ENCODE measurements around the gene KIF1A. TPM values are rescaled to one million over a fixed set of nuclear protein-coding genes. Genes with fewer than 3 reads are reported as not detected.

Gene KIF1A
- total RNA-seq, 2 donors from 2014 or later: 28.8 to 30.1 TPM

DNA sequence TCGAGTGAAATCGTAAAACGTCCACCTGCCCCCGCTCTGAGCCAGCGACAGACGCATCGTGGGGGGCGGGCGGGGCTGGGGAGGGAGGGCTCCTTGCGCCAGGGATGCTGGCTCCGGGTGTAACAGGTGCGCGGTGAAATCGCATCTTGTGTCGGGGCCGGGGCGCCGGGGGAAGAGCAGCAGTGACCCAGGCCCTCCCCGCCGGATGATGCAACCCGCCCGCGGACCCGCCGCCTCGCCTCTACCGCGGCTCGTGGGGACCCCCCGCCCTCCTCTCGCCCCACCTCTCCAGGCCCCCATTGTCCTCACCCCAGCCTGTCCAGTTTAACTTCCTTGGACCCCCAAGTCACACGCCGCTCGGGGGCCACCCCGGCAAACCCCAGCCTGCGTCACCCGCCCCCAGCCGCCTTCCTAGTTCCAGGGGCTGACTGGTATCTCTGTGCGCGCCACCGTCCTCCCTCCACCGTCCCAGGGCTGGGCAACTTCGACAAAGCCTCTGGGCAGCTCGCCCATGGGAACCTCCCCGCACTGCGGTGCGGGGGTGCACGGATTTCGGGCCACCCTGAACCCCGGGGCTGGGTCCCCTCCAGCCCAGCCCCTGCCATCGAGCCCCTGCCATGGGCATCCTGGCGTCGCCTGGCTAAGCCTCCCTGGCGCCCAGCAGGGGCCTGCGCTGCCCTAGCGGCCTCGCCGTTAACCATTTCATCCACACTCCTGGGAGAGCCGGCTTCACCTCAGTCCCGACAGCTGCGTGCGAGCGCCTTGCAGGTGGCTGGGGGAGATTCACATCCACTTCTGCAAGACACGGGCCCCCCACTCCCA is 799 bp upstream of the KIF1A start:
- peak; percentile 65 to 68 for ATAC-seq (replicated peaks in 1 of 2)
- DNase-seq: peak; percentile 56 to 57
- Mint-ChIP-seq H3K27ac (no peak overlapping the region), H3K36me3 (ENCODE audit: insufficient read depth in 2 of 2) (peaks cover 0 to 7% of the 10 kb centered on the region in 2 donors), H3K4me3 (peak overlapping the region; percentile 86 to 88), H3K27me3 (ENCODE audit: low read depth) (peaks cover 48% of the 10 kb centered on the region), H3K9me3 (no peaks in the 10 kb centered on the region), H3K4me1 (ENCODE audit: low read depth) (peaks cover 9% of the 10 kb centered on the region)

DNA sequence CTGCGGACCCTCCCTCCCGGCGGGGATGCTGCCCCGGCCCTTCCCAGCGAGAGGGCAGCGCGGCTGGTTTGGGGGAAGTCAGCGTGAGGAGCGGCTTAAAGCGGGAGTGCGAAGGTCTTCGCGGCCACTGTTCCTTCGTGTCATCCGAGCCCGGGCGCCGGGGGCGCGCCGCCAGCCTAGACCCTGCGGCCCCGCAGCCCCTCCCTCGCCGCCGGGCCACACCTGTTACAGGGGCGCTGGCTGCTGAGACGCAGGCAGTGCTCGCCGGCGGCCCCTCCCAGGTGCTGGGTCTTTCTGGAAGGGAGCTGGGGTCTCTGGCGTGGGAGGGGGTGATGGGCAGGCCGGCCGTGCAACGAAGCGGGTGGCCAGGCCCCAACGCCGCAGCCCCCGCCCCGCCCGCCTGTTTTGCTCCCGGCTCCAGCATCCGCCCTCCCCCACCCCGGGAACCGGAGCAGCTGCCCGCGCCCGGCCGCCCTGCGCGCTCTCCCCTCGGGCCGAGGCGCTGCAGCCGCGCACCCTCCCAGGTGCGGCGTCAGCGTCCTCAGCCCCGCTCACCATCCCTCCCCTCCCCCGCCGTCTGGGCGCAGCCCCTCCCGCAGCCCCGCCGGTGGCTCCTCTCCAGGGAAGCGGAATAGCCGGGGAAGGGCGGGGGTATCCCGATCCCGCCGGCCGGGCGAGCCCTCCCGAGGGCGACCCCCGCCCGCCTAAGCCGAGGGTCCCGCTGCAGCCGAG is 727 bp downstream of the KIF1A start:
- H3K4me1 Mint-ChIP-seq (ENCODE audit: low read depth): peaks cover 9% of the 10 kb centered on the region
- peaks cover 0 to under 1% of the 10 kb centered on the region in 2 donors for H3K9me3 Mint-ChIP-seq
- DNase-seq (peak in 1 of 2 donors; percentile 20), ATAC-seq (replicated peaks in 1 of 2) (no peak)
- H3K4me3 Mint-ChIP-seq: peak overlapping the region; percentile 46 to 62
- H3K36me3 Mint-ChIP-seq (ENCODE audit: insufficient read depth in 2 of 2): peaks cover 0 to 4% of the 10 kb centered on the region in 2 donors
- H3K27ac Mint-ChIP-seq: no peak overlapping the region
- H3K27me3 Mint-ChIP-seq (ENCODE audit: low read depth): peaks cover 33% of the 10 kb centered on the region

DNA sequence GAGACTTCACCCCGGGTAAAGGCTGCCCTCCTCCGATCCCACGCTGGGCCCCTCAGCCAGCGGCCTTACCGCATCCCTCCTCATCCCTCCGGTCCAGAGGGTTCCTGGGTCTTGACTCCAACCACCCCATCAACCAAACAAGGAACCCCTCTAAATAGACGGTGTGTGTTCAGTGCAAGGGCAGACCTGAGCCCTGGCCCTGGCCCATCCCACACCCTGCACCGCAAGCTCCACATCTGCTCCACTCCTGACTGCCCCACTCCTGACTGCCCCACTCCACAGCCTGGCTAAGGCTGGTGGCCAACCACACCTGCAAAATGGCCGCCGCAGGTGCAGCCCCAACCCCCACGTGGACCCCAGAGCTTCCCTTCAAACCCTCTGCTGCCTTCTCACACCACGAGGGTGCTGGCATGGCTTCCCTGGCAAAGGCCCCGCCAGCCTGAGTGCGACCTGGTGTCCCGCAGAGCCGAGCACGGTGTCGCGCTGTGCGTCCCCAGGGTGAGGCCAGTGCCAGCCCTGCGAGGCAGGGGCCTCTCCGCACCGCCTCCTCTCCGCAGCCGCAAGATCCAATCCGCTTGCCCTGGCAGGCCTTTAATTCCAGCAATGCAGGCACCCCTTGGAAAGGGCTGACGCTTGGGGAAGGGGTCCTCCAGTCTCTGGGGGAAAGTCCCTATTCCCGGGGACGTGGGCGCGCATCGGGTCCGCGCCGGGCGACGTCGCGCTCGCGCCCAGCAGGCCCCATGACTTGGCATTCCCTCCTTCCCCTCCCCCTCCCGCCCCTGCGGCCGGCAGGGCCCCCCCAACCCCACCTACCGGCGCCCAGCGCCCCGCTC is 1.5 kb downstream of the KIF1A start:
- Mint-ChIP-seq H3K9me3 (peaks cover 0 to 2% of the 10 kb centered on the region in 2 donors), H3K4me1 (ENCODE audit: low read depth) (peaks cover 9% of the 10 kb centered on the region), H3K36me3 (ENCODE audit: insufficient read depth in 2 of 2) (peaks cover 0 to 6% of the 10 kb centered on the region in 2 donors), H3K27ac (no peak overlapping the region), H3K4me3 (peak overlapping the region; percentile 50 to 72), H3K27me3 (ENCODE audit: low read depth) (peaks cover 25% of the 10 kb centered on the region)
- DNase-seq (no peak), ATAC-seq (replicated peaks in 1 of 2) (no peak)

DNA sequence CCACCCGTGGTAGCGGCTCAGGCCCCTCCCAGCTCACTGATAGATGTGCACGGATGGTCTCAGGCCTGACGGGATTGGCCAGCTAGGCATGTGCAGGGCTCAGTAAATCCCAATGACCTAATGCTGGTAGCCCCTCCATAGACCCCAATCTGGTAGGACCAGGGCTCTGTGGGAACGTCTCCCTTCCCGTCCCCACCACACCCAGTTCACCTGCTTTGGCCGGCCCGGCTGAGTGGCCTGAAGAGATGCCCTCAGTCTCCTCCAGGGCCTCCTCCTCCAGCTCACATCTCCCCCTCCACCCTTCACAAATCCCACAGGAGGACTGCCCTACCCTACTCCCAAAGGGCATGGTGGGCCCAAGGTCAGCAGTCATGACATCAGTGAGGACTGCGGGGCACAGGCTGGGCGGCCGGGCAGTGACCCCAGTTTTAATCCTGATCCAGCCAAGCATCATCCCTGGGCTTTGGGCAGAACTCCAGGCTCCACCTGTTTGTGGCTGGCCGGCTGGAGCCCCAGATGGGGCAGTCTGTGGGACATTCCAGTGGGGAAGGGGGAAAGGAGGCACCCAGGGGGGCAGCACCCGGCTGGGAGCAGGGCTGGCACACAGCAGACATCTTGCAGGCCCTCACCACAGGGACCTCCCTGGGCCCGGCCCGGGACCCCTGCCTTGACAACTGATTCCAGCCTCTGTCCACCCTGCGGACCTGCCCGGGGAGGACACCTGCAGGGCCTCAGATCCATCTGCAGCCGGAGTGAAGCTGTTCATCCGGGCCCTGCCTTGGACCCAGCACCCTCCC is 2.3 kb downstream of the KIF1A start:
- DNase-seq (no peak), ATAC-seq (replicated peaks in 1 of 2) (no peak)
- Mint-ChIP-seq H3K4me1 (ENCODE audit: low read depth) (peaks cover 9% of the 10 kb centered on the region), H3K4me3 (peak overlapping the region in 1 of 2 donors; percentile 72), H3K36me3 (ENCODE audit: insufficient read depth in 2 of 2) (peaks cover 0 to 6% of the 10 kb centered on the region in 2 donors), H3K27ac (no peak overlapping the region), H3K9me3 (peaks cover 0 to 2% of the 10 kb centered on the region in 2 donors), H3K27me3 (ENCODE audit: low read depth) (peaks cover 17% of the 10 kb centered on the region)

DNA sequence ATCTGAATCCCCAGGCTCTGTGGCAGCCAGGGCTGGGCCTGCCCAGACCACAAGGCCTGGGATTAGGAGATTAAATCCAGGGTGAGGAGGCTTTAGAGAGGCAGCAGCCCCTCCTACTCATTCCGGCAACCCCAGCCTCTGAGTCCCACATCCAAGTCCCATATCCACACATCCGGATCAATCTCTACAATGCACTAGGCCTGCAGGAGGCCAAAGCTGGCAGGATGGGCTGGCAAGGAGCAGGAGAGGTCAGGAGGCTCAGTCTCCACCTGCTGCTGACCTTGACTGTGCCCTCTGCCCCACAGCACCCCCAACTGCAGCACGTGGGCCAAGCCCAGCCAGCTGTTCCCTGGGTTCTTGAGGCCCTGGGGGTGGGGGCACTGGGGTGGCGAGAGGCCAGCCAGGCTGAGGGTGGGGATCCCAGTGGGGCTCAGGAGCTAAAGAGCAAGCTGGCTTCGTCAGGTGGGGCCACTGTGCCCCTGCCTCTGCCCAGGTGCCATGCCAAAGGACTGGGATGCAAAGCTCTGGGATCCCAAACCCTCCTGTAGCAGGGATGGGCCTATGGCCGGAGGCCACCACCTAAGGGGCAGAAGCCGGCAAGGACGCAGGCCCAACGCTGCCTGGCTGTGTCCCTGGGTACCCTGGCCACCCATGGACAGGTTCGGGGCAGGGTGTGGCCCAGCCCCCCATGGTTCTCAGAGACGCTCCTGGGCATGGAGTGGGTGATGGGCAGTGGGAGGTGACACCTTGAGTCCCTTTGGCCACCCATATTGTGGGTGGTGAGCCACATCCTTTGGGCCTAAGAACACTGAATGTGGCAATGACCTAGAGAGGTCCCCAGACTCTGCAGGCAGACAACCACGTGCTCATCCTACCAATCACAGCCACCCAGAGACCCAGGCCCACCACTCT is 3.2 kb downstream of the KIF1A start:
- H3K4me3 Mint-ChIP-seq: no peak overlapping the region
- H3K9me3 Mint-ChIP-seq: peaks cover 2 to 3% of the 10 kb centered on the region in 2 donors
- H3K27me3 Mint-ChIP-seq (ENCODE audit: low read depth): peaks cover 8% of the 10 kb centered on the region
- no peak overlapping the region for H3K27ac Mint-ChIP-seq
- peaks cover 7% of the 10 kb centered on the region for H3K4me1 Mint-ChIP-seq (ENCODE audit: low read depth)
- no peak for DNase-seq
- H3K36me3 Mint-ChIP-seq (ENCODE audit: insufficient read depth in 2 of 2): peaks cover 0 to 2% of the 10 kb centered on the region in 2 donors
- ATAC-seq (replicated peaks in 1 of 2): no peak

DNA sequence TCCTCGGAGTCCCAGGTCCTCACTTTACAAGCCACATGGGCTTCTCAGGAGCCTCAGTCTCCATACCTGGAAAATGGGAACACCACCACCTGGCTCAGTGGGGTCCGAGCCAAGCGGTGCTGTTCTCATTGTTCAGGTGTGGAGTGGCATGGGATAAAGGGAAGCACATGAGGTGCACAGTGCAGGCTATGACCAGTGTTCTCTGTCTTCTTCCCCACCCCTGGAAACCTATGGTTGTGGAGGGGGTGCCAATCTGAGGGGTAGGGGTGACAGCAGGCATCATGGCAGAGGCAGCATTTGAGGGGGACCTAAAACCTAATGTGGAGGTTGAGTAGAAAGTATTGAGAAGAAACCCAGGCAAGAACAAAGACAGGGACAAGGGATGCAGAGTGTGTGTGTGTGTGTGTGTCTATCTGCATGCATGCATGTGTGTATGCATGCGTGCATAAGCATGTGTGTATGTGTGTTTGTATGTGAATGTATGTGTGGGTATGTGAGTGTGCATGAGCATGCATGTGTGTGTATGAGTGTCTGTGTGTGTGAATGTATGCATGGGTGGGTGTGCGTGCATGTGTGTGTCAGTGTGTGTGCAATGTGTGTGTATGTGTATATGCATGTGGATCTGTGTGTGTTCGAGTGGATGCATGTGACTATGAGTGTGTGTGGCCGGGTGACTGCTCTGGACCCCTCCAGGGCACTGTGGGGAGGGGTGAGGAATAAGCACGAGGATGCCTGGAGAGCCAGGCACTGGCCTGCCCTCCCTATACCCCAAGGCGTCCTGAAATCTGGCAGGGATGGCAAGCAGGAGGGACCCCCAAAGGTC is 4.0 kb downstream of the KIF1A start:
- ATAC-seq (replicated peaks in 1 of 2) (no peak), DNase-seq (no peak)
- H3K4me1 Mint-ChIP-seq (ENCODE audit: low read depth): no peaks in the 10 kb centered on the region
- no peak overlapping the region for H3K27ac Mint-ChIP-seq
- peaks cover 2 to 3% of the 10 kb centered on the region in 2 donors for H3K9me3 Mint-ChIP-seq
- H3K27me3 Mint-ChIP-seq (ENCODE audit: low read depth): no peaks in the 10 kb centered on the region
- no peak overlapping the region for H3K4me3 Mint-ChIP-seq
- H3K36me3 Mint-ChIP-seq (ENCODE audit: insufficient read depth in 2 of 2): peaks cover 0 to 2% of the 10 kb centered on the region in 2 donors

DNA sequence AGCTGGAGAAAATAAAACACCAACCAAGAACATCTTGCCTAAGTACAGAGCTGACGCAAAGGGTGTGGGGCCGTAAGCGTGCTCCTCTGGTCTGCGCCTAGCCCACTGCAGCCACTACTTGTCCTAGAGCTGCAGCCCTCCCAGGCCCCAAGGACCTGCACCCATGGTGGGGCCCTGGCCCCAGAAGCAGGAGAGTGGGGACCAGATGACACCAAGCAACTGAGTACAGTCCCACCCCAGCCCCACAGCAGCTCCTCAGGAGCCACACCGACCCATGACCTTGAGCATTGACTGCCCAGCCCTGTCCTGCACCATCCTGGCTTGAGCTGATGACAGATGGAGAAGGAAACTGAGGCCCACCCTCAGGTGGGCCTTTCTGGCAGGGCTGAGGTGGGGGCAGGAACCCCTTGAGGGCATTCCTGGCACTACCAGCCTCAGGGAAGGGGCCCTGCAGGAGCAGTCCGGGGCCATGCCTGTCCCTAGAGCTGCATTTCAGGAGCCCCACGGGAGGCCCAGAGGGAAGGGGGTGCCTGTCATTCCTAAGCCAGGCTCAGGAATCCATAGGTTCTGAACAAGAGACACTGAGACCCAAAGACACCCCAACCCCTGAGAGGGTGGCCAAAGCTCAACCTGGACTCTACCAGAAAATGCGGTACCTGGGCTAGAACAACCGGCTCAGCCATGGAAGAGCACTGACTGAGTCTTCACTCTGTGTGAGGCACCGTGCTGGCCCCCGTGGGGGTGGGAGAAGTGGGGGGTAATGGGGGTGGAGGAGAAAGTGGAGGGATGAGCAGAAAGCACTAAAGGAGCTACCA is 4.9 kb downstream of the KIF1A start:
- H3K36me3 Mint-ChIP-seq (ENCODE audit: insufficient read depth in 2 of 2): peaks cover 0 to 2% of the 10 kb centered on the region in 2 donors
- H3K9me3 Mint-ChIP-seq: peaks cover 2 to 3% of the 10 kb centered on the region in 2 donors
- no peak for DNase-seq
- ATAC-seq (replicated peaks in 1 of 2): no peak
- no peaks in the 10 kb centered on the region for H3K27me3 Mint-ChIP-seq (ENCODE audit: low read depth)
- no peak overlapping the region for H3K4me3 Mint-ChIP-seq
- H3K4me1 Mint-ChIP-seq (ENCODE audit: low read depth): no peaks in the 10 kb centered on the region
- H3K27ac Mint-ChIP-seq: no peak overlapping the region

DNA sequence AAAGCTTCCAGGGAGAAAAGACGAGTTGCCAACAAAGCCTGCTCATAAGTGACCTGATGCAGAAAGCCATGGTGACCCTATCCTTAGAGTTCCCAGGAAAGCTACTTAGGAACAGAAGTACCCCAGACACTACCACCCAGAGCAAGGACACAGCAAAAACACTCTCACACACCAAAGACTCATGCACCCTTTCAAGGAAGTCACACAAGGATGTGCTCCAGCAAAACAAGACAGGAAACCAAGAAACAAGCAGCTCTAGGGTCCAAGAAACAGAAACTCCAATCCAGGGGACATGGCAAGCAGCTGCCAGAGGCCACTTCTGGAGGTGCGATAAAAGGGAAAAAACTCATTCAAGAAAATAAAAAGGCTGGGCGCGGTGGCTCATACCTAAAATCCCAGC is 5.7 kb downstream of the KIF1A start:
- H3K4me1 Mint-ChIP-seq (ENCODE audit: low read depth): no peaks in the 10 kb centered on the region
- ATAC-seq (replicated peaks in 1 of 2): no peak
- H3K9me3 Mint-ChIP-seq: peaks cover 2 to 3% of the 10 kb centered on the region in 2 donors
- no peaks in the 10 kb centered on the region for H3K27me3 Mint-ChIP-seq (ENCODE audit: low read depth)
- H3K36me3 Mint-ChIP-seq (ENCODE audit: insufficient read depth in 2 of 2): peaks cover 0 to 2% of the 10 kb centered on the region in 2 donors
- H3K27ac Mint-ChIP-seq: no peak overlapping the region
- no peak for DNase-seq
- H3K4me3 Mint-ChIP-seq: no peak overlapping the region

DNA sequence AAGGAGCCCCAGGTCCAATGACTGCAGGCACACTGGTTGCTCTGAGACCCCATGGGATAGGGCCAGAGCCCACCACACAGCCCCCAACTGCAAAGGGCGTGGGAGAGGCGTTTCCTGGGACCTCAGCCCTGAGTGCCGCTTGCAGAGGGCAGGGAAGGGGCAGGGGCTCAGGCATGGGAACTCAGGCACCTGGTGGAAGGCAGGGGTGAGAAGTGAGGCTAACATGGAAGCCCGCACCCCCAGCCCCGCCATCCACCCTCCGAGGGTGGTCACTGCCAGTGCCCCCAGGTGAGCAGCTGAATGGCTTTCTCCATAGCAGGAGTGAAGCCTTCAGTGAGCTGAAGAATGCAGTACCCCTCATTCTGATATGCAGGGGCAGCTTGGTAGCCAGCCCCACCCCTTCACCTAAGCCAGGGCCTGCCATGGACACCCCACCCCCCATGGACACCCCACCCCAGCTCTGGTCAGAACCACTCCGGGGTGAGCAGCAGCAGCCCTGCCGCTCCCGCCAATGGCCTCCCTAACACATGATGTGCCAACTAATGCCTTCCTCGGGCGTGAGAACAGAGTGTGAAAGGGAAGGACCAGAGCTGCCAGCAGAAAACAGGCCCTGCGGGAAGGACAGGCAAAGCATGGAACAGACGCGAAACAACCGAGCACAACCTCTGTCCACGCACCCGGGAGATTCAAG is 6.6 kb downstream of the KIF1A start:
- no peak overlapping the region for H3K4me3 Mint-ChIP-seq
- no peak overlapping the region for H3K27ac Mint-ChIP-seq
- H3K9me3 Mint-ChIP-seq: peaks cover 2 to 3% of the 10 kb centered on the region in 2 donors
- no peaks in the 10 kb centered on the region for H3K27me3 Mint-ChIP-seq (ENCODE audit: low read depth)
- H3K4me1 Mint-ChIP-seq (ENCODE audit: low read depth): no peaks in the 10 kb centered on the region
- ATAC-seq (replicated peaks in 1 of 2) (no peak), DNase-seq (no peak)
- peaks cover 0 to 2% of the 10 kb centered on the region in 2 donors for H3K36me3 Mint-ChIP-seq (ENCODE audit: insufficient read depth in 2 of 2)

DNA sequence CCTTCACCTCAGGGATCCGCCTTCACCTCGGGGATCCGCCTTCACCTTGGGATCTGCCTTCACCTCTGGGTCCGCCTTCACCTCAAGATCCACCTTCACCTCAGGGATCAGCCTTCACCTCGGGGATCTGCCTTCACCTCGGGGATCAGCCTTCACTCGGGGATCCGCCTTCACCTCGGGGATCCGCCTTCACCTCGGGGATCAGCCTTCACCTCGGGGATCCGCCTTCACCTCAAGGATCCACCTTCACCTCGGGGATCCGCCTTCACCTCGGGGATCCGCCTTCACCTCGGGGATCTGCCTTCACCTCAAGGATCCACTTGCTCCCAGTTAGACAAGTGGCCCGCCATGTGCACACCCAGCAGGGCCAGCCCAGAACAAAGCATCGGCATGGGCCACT is 7.3 kb downstream of the KIF1A start:
- Mint-ChIP-seq H3K27ac (no peak overlapping the region), H3K4me1 (ENCODE audit: low read depth) (no peaks in the 10 kb centered on the region), H3K27me3 (ENCODE audit: low read depth) (no peaks in the 10 kb centered on the region), H3K4me3 (no peak overlapping the region), H3K9me3 (peaks cover 2 to 3% of the 10 kb centered on the region in 2 donors), H3K36me3 (ENCODE audit: insufficient read depth in 2 of 2) (peaks cover 0 to 2% of the 10 kb centered on the region in 2 donors)
- DNase-seq (no peak), ATAC-seq (replicated peaks in 1 of 2) (no peak)

All from activated T-cell treated with anti-CD3 and anti-CD28 coated beads, Interleukin-2, amount 50 U/mL, for 72 hours (primary cell).